Caco-2 (cell line): Measurements from ENCODE around the gene BCAS3. TPM values are rescaled to one million over a fixed set of nuclear protein-coding genes. Genes with fewer than 3 reads are reported as not detected.

Experiments used
- BruUV-seq: library from RNA; stranded (reverse); fragments of 400-500 nt; replicated peaks from 2 replicates; lab custom pipeline; 2021; lab: Mats Ljungman, UMichigan
- CTCF ChIA-PET: fragments of 300-600 bp; sonication (Branson Sonifier 250); formaldehyde crosslinking; loops from one replicate; lab custom pipeline; 2022; ENCODE audit warnings: antibody characterized with exemption; lab: Charles Lee
- POLR2A ChIA-PET: fragments of 300-600 bp; sonication (Branson Sonifier 250); formaldehyde crosslinking; loops from one replicate; lab custom pipeline; 2022; ENCODE audit warnings: antibody characterized with exemption; lab: Charles Lee
- DNase-seq, 2 experiments: peaks; one replicate each; pipeline versions ENCODE4 v3.0.0 to v3.0.0-alpha.2; 2020 to 2022
- H3K27me3 ChIP-seq: replicated peaks from 2 replicates; pipeline ENCODE4 v1.6.0; 2011; ENCODE audit warnings: low read length; ENCODE audit not compliant: control insufficient read depth, insufficient read depth
- H3K36me3 ChIP-seq: 2 replicates; pipeline ENCODE4 v1.5.1; 2011; ENCODE audit warnings: low read length; ENCODE audit not compliant: control insufficient read depth, insufficient read depth
- H3K4me1 ChIP-seq: fragments of 250-450 bp; sonication (Bioruptor Pico); 2 replicates; pipeline ENCODE4 v1.5.1; 2020; ENCODE audit warnings: mild to moderate bottlenecking
- H3K4me3 ChIP-seq: 2 replicates; pipeline ENCODE4 v1.5.1; 2011; ENCODE audit warnings: low read depth, mild to moderate bottlenecking, control low read depth, low read length
- H3K9me3 ChIP-seq: fragments of 250-450 bp; sonication (Bioruptor Pico); 2 replicates; pipeline ENCODE4 v1.5.1; 2020; ENCODE audit warnings: mild to moderate bottlenecking, moderate library complexity
- H3K27ac Mint-ChIP-seq: one replicate; pipeline ENCODE4 v1.8.0; 2022; ENCODE audit warnings: mixed read lengths; ENCODE audit not compliant: unreplicated experiment
- H3K27me3 Mint-ChIP-seq: one replicate; pipeline ENCODE4 v1.8.0; 2022; ENCODE audit warnings: mixed read lengths; ENCODE audit not compliant: insufficient read depth, unreplicated experiment
- H3K36me3 Mint-ChIP-seq: one replicate; pipeline ENCODE4 v1.8.0; 2022; ENCODE audit warnings: mild to moderate bottlenecking, mixed read lengths; ENCODE audit not compliant: insufficient read depth, unreplicated experiment
- H3K4me1 Mint-ChIP-seq: one replicate; pipeline ENCODE4 v1.8.0; 2022; ENCODE audit warnings: low read depth, mixed read lengths; ENCODE audit not compliant: unreplicated experiment
- H3K4me3 Mint-ChIP-seq: one replicate; pipeline ENCODE4 v1.8.0; 2022; ENCODE audit warnings: mild to moderate bottlenecking, moderate library complexity, mixed read lengths; ENCODE audit not compliant: unreplicated experiment
- H3K9me3 Mint-ChIP-seq: one replicate; pipeline ENCODE4 v1.8.0; 2022; ENCODE audit warnings: mixed read lengths; ENCODE audit not compliant: unreplicated experiment
- intact Hi-C: fragments of 100-400 bp; cut with micrococcal nuclease; formaldehyde crosslinking; loops from one replicate; pipeline ENCODE4 v1.10.0; 2022; ENCODE audit not compliant: unreplicated experiment
- total RNA-seq: library from RNA; stranded (reverse); gene quantifications from 2 replicates; pipeline ENCODE4 v1.2.3, GENCODE V29; 2022
- TF ChIP-seq, protein P1 (sequence below), 2 experiments: fragments of 200-600 bp in 1 of 2; IDR thresholded peaks; 1 replicate in 1 of 2; 2 replicates in 1 of 2; pipeline versions ENCODE4 v1.5.1 to v1.8.0; 2011 to 2022; ENCODE audit warnings: antibody characterized with exemption in 1 of 2, control low read depth in 1 of 2, inconsistent platforms in 1 of 2, low read depth in 1 of 2, low read length in 1 of 2, mild to moderate bottlenecking in 1 of 2, moderate library complexity in 1 of 2; ENCODE audit not compliant: insufficient read depth in 1 of 2, severe bottlenecking in 1 of 2, unreplicated experiment in 1 of 2

The BCAS3 gene
- total RNA-seq, 1 experiment from 2014 or later, result 44.1 TPM

DNA sequence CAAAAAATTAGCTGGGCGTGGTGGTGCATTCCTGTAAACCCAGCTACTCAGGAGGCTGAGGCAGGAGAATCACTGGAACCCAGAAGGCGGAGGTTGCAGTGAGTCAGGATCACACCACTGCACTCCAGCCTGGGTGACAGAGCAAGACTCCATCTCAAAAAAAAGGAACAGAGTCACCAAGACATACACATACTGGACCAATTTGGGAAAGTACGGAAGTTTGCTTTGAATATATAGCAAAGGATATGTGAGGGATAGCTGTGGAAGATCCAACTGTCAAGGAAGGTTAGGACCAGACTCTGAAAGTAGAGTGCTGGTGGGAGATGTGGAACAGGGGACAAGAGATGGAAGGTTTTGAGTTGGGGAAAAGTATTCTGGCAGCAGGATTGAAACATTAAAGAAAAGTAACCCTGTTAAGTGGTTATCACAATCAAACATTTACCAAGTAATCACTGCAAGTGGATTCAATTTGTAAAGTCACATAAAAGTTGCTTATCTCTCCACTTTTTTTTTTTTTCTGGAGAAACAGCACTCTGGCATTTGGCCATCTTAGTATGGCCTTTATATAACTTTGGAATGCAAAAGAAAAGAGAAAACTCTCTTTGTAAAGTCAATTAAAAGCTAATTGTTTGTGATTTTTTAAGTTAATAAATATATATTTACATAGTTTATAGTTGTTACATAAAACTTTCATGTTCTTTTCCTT, 462.6 kb downstream of the BCAS3 start:
- Mint-ChIP-seq H3K27ac (no peak overlapping the region), H3K9me3 (no peaks in the 10 kb centered on the region), H3K4me1 (peaks cover 4% of the 10 kb centered on the region), H3K27me3 (no peaks in the 10 kb centered on the region), H3K36me3 (no peaks in the 10 kb centered on the region), H3K4me3 (no peak overlapping the region)
- ChIA-PET POLR2A (no interaction called here), CTCF (interaction anchor here (0.6 kb wide), 1 partner anchor 426 kb away, joined by 3 read pairs; no protein-coding TSS in a partner anchor)
- intact Hi-C loops, result no loop called here
- TF ChIP-seq, protein P1, sequence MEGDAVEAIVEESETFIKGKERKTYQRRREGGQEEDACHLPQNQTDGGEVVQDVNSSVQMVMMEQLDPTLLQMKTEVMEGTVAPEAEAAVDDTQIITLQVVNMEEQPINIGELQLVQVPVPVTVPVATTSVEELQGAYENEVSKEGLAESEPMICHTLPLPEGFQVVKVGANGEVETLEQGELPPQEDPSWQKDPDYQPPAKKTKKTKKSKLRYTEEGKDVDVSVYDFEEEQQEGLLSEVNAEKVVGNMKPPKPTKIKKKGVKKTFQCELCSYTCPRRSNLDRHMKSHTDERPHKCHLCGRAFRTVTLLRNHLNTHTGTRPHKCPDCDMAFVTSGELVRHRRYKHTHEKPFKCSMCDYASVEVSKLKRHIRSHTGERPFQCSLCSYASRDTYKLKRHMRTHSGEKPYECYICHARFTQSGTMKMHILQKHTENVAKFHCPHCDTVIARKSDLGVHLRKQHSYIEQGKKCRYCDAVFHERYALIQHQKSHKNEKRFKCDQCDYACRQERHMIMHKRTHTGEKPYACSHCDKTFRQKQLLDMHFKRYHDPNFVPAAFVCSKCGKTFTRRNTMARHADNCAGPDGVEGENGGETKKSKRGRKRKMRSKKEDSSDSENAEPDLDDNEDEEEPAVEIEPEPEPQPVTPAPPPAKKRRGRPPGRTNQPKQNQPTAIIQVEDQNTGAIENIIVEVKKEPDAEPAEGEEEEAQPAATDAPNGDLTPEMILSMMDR (IDR thresholded peaks at IDR 0.05; ENCODE audit: insufficient read depth in 1 of 2, low read depth in 1 of 2, low read length in 1 of 2, severe bottlenecking in 1 of 2, unreplicated experiment in 1 of 2), result no peak
- Histone ChIP-seq H3K36me3 (no peaks in the 10 kb centered on the region), H3K4me1 (no peaks in the 10 kb centered on the region), H3K9me3 (no peaks in the 10 kb centered on the region), H3K27me3 (no peaks in the 10 kb centered on the region), H3K4me3 (no peak overlapping the region)
- no peak for DNase-seq
- BruUV-seq, result no TSS peak

DNA sequence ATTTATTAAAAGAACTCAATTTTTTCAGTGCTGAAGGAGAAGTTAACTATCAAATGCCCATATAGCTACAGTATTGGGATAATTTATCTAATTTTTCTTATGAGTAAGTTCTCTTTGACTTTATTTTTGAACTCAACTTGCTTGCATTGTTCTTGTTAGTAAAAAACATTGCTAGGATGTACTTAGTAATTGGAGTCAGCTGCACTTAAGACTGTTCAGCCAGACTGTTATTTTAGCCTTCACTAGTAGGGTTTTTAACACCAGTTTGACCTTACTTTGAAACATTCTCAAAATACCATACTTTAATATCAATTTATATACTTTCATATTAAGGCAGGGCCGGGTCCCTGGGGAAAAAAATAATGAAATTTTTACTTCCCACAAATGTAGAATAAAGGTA, 465.4 kb downstream of the BCAS3 start:
- no peak for DNase-seq
- intact Hi-C loops, result no loop called here
- Mint-ChIP-seq H3K36me3 (no peaks in the 10 kb centered on the region), H3K27ac (no peak overlapping the region), H3K9me3 (no peaks in the 10 kb centered on the region), H3K27me3 (no peaks in the 10 kb centered on the region), H3K4me3 (no peak overlapping the region), H3K4me1 (peaks cover 12% of the 10 kb centered on the region)
- H3K4me1 ChIP-seq, result no peaks in the 10 kb centered on the region
- no peaks in the 10 kb centered on the region for H3K36me3 ChIP-seq
- BruUV-seq, result no TSS peak
- ChIA-PET CTCF (no interaction called here), POLR2A (no interaction called here)
- no peaks in the 10 kb centered on the region for H3K27me3 ChIP-seq
- TF ChIP-seq, protein P1 (IDR thresholded peaks at IDR 0.05; ENCODE audit: insufficient read depth in 1 of 2, low read depth in 1 of 2, low read length in 1 of 2, severe bottlenecking in 1 of 2, unreplicated experiment in 1 of 2), result no peak
- no peaks in the 10 kb centered on the region for H3K9me3 ChIP-seq
- H3K4me3 ChIP-seq, result no peak overlapping the region

DNA sequence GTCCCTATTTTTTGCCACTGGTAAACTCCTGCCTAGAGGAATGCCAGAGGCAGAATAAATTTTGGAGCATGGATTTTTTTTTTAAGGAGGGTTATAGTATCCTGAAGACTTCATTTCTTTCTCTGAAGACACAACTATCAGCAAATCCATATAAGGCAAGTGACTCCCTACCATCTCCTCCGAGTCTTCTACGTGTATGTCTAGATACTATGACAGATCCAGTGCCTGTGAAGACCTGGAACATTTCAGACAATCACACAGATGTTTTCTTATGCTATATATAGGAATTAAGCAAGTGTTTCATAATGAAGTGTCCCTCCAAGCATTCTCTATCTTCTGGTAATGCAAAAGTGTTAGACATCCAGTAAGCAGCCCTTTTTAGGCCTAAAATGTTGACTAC, 466.5 kb downstream of the BCAS3 start:
- Histone ChIP-seq H3K4me1 (no peaks in the 10 kb centered on the region), H3K36me3 (no peaks in the 10 kb centered on the region), H3K27me3 (no peaks in the 10 kb centered on the region), H3K9me3 (no peaks in the 10 kb centered on the region), H3K4me3 (no peak overlapping the region)
- Mint-ChIP-seq H3K4me1 (peaks cover 13% of the 10 kb centered on the region), H3K4me3 (no peak overlapping the region), H3K27me3 (no peaks in the 10 kb centered on the region), H3K9me3 (no peaks in the 10 kb centered on the region), H3K36me3 (no peaks in the 10 kb centered on the region), H3K27ac (no peak overlapping the region)
- intact Hi-C loops, result no loop called here
- no peak for DNase-seq
- BruUV-seq, result no TSS peak
- POLR2A ChIA-PET, result no interaction called here
- TF ChIP-seq, protein P1 (IDR thresholded peaks at IDR 0.05; ENCODE audit: insufficient read depth in 1 of 2, low read depth in 1 of 2, low read length in 1 of 2, severe bottlenecking in 1 of 2, unreplicated experiment in 1 of 2), result no peak
- CTCF ChIA-PET, result no interaction called here
